ENCODE measurements around the gene CYP2W1. TPM values are rescaled to one million over a fixed set of nuclear protein-coding genes. Genes with fewer than 3 reads are reported as not detected.

The CYP2W1 gene
- total and polyA plus RNA-seq, 10 of the 15 experiments (the other 5 are each of a cell fraction or from before 2014, with no cell fraction given) = not detected

DNA sequence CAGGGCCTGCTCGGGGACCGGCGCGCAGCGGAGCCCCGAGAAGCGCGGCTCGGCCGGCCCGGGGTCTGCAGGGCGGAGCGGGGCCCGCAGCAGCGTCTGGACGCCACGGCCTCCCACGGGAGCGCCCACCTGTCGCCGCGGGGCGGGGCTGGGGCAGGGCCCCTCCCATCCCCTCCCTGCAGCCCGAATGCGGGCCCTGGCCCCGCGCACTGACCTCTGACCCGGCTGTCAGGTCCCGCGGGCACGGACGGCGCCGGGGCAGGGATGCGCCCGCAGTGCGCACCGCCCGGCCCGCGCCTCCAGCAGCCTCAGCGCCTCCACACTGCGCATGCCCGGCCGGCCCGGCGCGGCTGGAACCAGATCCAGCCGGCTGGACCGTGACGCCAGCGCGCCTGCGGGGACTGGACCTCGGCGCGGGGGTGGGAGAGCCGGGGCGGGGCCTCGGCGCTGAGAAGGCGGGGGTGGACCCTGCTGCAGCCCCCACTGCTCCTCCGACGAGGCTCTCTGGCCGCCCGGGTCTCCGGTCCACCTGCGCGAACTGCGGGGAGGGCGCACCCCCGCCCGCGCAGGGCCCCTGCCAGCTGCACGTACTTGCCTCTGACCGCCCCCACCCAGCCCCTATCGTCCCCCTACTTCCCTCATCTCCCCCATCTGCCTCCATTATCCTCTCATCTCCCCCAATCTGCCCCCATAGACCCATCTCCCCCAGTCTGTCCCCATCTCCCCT is 45.2 kb downstream of the CYP2W1 start (continued):
- TF ChIP-seq NR2F1 (conservative IDR thresholded peaks at IDR 0.05) (peak; percentile 99), BHLHE40 (IDR thresholded peaks at IDR 0.05; ENCODE audit: borderline replicate concordance in 1 of 2, low read depth in 2 of 2, low read length in 1 of 2) (peak; percentile 8 to 85; a peak in 2 of 4 replicates), MYC (IDR thresholded peaks at IDR 0.05; ENCODE audit: insufficient read depth, insufficient read length, insufficient replicate concordance, low read length, severe bottlenecking) (peak; percentile 34), IKZF2 (IDR thresholded peaks at IDR 0.05) (no peak), DPF2 (IDR thresholded peaks at IDR 0.05) (peak; percentile 92), RAD51 (IDR thresholded peaks at IDR 0.05) (no peak), ZSCAN29 (IDR thresholded peaks at IDR 0.05) (0 out of 2 replicates have a peak, but pooled peaks have one; percentile 27), EGR1 (IDR thresholded peaks at IDR 0.05; ENCODE audit: borderline replicate concordance in 1 of 2, low read depth in 2 of 2, low read length in 2 of 2) (peak in 1 of 2 experiments; percentile 98; a peak in 2 of 3 replicates), TCF12 (IDR thresholded peaks at IDR 0.05; ENCODE audit: low read depth, low read length) (peak; percentile 84; the same call in 1 of the 2 replicates), RB1 (IDR thresholded peaks at IDR 0.05; ENCODE audit: borderline replicate concordance) (peak; percentile 63; the same call in 1 of the 2 replicates), RBBP5 (conservative IDR thresholded peaks at IDR 0.05) (no peak), KLF5 (IDR thresholded peaks at IDR 0.05; ENCODE audit: partially characterized antibody) (peak; percentile 24), POU2F2 (IDR thresholded peaks at IDR 0.05; ENCODE audit: borderline replicate concordance, low read depth, low read length) (peak; percentile 40; the same call in 1 of the 3 replicates), IRF3 (IDR thresholded peaks at IDR 0.05) (no peak), BACH1 (IDR thresholded peaks at IDR 0.05; ENCODE audit: borderline replicate concordance) (peak; percentile 97), NRF1 (conservative IDR thresholded peaks at IDR 0.05; ENCODE audit: low read depth, low read length) (peak; percentile 70), CBX5 (IDR thresholded peaks at IDR 0.05; ENCODE audit: low read depth) (no peak), TAF1 (IDR thresholded peaks at IDR 0.05; ENCODE audit: borderline replicate concordance, low read depth, low read length) (peak; percentile 63; the same call in 1 of the 2 replicates), NR2C1 (IDR thresholded peaks at IDR 0.05) (peak; percentile 91)
- TF ChIP-seq, protein P1, sequence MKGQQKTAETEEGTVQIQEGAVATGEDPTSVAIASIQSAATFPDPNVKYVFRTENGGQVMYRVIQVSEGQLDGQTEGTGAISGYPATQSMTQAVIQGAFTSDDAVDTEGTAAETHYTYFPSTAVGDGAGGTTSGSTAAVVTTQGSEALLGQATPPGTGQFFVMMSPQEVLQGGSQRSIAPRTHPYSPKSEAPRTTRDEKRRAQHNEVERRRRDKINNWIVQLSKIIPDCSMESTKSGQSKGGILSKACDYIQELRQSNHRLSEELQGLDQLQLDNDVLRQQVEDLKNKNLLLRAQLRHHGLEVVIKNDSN (IDR thresholded peaks at IDR 0.05; ENCODE audit: borderline replicate concordance, extremely low read length, insufficient read depth, low read depth, low read length) = no peak
- TF ChIP-seq, protein P2, sequence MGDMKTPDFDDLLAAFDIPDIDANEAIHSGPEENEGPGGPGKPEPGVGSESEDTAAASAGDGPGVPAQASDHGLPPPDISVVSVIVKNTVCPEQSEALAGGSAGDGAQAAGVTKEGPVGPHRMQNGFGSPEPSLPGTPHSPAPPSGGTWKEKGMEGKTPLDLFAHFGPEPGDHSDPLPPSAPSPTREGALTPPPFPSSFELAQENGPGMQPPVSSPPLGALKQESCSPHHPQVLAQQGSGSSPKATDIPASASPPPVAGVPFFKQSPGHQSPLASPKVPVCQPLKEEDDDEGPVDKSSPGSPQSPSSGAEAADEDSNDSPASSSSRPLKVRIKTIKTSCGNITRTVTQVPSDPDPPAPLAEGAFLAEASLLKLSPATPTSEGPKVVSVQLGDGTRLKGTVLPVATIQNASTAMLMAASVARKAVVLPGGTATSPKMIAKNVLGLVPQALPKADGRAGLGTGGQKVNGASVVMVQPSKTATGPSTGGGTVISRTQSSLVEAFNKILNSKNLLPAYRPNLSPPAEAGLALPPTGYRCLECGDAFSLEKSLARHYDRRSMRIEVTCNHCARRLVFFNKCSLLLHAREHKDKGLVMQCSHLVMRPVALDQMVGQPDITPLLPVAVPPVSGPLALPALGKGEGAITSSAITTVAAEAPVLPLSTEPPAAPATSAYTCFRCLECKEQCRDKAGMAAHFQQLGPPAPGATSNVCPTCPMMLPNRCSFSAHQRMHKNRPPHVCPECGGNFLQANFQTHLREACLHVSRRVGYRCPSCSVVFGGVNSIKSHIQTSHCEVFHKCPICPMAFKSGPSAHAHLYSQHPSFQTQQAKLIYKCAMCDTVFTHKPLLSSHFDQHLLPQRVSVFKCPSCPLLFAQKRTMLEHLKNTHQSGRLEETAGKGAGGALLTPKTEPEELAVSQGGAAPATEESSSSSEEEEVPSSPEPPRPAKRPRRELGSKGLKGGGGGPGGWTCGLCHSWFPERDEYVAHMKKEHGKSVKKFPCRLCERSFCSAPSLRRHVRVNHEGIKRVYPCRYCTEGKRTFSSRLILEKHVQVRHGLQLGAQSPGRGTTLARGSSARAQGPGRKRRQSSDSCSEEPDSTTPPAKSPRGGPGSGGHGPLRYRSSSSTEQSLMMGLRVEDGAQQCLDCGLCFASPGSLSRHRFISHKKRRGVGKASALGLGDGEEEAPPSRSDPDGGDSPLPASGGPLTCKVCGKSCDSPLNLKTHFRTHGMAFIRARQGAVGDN (IDR thresholded peaks at IDR 0.05) = peak; percentile 96
- TF ChIP-seq, protein P3, sequence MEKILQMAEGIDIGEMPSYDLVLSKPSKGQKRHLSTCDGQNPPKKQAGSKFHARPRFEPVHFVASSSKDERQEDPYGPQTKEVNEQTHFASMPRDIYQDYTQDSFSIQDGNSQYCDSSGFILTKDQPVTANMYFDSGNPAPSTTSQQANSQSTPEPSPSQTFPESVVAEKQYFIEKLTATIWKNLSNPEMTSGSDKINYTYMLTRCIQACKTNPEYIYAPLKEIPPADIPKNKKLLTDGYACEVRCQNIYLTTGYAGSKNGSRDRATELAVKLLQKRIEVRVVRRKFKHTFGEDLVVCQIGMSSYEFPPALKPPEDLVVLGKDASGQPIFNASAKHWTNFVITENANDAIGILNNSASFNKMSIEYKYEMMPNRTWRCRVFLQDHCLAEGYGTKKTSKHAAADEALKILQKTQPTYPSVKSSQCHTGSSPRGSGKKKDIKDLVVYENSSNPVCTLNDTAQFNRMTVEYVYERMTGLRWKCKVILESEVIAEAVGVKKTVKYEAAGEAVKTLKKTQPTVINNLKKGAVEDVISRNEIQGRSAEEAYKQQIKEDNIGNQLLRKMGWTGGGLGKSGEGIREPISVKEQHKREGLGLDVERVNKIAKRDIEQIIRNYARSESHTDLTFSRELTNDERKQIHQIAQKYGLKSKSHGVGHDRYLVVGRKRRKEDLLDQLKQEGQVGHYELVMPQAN (conservative IDR thresholded peaks at IDR 0.05) = peak; percentile 63
